GM21786 (cell line): ENCODE results near the gene KIF7.

Experiments used
- ATAC-seq: cut with Tn5 transposase; IDR thresholded peaks from one replicate; pipeline ENCODE4 v1.9.1; 2021; ENCODE audit not compliant: unreplicated experiment

Gene KIF7

GRCh38 chr15:89648106-89649012, 6.9 kb downstream of the KIF7 start:
- ATAC-seq: no peak

- no peak for ATAC-seq
These were observed 7.9 kb downstream of the KIF7 start for GRCh38 chr15:89647191-89647851.

GRCh38 chr15:89646416-89647141, 8.7 kb downstream of the KIF7 start:
- ATAC-seq: no peak

- ATAC-seq: no peak
These were observed 9.6 kb downstream of the KIF7 start for GRCh38 chr15:89645680-89646079.

GRCh38 chr15:89642106-89642505, 13.2 kb downstream of the KIF7 start:
- ATAC-seq: no peak

- no peak for ATAC-seq
These were observed 14.2 kb downstream of the KIF7 start for GRCh38 chr15:89641053-89641452.

GRCh38 chr15:89640245-89640644, 15.0 kb downstream of the KIF7 start:
- ATAC-seq: no peak

GRCh38 chr15:89633585-89633984, 21.7 kb downstream of the KIF7 start:
- ATAC-seq: no peak

GRCh38 chr15:89632563-89633430, 22.5 kb downstream of the KIF7 start:
- ATAC-seq: no peak

- no peak for ATAC-seq
These were observed 23.4 kb downstream of the KIF7 start for GRCh38 chr15:89631902-89632264.

GRCh38 chr15:89630974-89631901, 24.0 kb downstream of the KIF7 start:
- ATAC-seq: no peak

GRCh38 chr15:89630260-89630659, 25.0 kb downstream of the KIF7 start:
- no peak for ATAC-seq

GRCh38 chr15:89629829-89630228, 25.4 kb downstream of the KIF7 start:
- no peak for ATAC-seq

GRCh38 chr15:89628806-89629715, 26.2 kb downstream of the KIF7 start:
- ATAC-seq: no peak

- ATAC-seq: no peak
These were observed 27.0 kb downstream of the KIF7 start for GRCh38 chr15:89628301-89628700.

- ATAC-seq: no peak
These were observed 27.9 kb downstream of the KIF7 start for GRCh38 chr15:89627256-89627970.

- ATAC-seq: no peak
These were observed 29.6 kb downstream of the KIF7 start for GRCh38 chr15:89625716-89626115.

- ATAC-seq: no peak
These were observed 32.1 kb downstream of the KIF7 start for GRCh38 chr15:89623165-89623564.
